HL-60/S4 treated with phorbol 12-myristate 13-acetate at 8.2 ng/mL for 4 days and 3 days (cell line): Measurements from ENCODE around the gene DMC1.
"Not testable (repeated sequence)": the region's sequence is repeated elsewhere in the genome, so short reads cannot be mapped to it uniquely, and the experiment has no call there.

Experiments
- in situ Hi-C: fragments of 300-500 bp; cut with MboI; formaldehyde crosslinking; loops from 2 replicates; pipeline ENCODE4 v1.15.0; 2022; ENCODE audit warnings: low sequenced_read_pairs

DMC1 gene

DNA sequence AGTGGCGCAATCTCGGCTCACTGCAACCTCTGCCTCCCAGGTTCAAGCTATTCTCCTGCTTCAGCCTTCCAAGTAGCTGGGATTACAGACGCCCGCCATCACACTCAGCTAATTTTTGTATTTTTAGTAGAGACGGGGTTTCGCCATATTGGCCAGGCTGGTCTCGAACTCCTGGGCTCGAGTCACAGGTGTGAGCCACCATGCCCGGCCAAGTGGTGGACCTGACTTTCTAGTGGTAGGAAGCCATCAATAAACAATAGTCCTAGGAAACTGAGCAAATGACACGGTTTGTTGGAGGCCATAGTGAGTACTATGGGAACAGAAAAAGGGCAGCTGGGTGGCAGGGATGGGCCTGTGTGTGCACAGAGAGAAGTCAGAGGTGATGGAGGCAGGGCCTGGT is 99.8 kb downstream of the DMC1 start:
- in situ Hi-C loops: not testable (repeated sequence)

GRCh38 chr22:38469306-38469781 is 100.6 kb downstream of the DMC1 start:
- in situ Hi-C loops: no loop called here
